Stimulated activated CD8-positive, alpha-beta memory T cell treated with anti-CD3 and anti-CD28 coated beads, Interleukin-12 subunit alpha, Interleukin-12 subunit beta, amount 100 ng/mL, for 4 hours (primary cell): ENCODE data around the gene TRPM3.

Experiments
- DNase-seq: peaks from one replicate; pipeline ENCODE4 v3.0.0-alpha.2; 2020; ENCODE audit warnings: low read depth

Gene TRPM3

DNA sequence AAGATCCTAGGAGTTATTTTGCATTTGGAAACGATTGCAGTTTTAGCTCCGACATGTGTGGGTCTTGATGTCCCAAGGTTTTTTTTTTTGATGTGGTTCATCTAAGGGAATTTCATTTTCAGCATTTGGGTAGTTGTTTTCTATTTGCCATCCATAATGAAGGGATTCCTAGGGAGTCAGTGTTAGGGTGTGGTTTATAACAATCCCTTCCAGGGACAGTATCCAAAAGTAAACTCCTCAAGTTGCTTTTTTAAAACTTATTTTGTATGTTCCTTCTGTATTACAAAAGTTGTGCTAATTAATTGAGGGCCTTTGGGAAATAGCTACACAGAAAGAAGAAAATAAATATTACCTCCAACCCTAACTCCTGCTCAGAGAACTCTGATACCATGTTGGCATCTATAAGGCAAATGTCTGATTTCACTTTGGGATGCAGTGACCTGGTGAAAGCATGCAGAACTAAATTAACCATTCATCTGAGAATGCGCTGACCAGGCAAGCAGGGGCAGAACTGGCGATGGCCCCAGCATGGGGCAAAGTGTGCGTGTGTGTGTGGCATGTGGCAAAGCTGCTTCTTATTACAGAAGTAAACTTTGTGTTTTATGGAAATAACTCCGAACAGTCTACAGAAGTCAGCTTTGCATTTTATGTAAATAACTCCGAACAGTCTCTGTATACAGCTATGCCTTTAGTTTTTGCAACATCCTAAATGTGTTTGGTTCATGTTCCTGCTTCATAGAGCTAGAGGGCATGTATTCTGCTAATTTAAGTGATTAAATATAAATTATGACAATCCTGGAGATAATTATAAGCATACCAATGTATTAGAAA lies 237.2 kb downstream of the TRPM3 start:
- DNase-seq = no peak

DNA sequence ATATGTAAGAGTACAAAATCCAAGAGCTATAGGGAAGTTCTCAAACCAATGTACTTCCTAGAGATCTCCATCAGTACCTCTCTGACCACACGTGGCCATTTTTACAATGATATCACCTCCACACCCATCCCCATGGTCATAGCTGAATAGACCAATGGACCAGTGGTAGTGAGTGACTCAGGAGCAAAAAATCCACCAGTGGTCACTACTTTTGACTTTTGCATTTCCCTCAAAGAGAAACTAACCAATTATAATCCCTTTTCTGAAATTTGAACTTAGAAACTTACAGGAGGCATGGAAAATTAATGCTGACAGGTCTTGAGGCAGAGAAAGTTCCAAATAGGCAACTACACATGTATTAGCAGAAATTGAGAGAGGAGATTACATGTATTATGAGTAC lies 238.4 kb downstream of the TRPM3 start:
- DNase-seq = no peak

DNA sequence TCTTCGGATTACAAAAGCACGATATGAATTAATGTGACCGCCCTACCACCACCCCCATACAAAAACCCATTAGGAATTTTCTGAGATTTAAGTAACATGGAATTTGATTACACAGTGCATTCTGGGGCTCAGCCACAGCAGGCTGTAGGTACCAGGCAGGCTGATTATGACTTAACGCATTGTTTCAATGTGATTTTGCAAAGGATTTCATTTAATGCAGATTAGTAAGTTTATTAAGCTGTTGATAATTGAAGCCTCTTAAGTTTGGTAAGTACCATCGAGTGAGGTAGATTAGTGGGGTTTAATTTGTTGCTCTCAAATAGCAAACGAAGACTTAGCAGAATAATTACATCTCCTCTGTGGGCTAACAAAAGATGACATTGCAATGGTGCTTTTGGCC lies 240.1 kb downstream of the TRPM3 start:
- DNase-seq = no peak

DNA sequence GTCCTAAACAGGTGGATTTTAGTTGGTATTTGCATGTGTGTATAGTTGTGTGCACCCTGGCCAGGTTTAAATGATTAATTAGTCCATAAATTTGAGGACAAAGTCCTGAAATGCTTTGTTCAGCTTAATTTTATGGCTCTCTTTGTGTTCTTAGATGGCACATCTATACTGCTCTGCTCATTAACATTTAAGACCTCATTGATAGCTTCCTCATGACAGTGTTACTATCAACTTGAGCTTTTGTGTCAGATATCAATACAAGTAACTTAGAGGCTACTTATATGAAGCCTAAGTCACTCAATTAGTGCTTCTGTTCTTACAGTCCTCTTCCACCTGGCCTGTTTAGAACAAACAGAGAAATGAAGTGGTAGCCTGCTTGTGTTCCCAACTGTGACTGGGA lies 240.9 kb downstream of the TRPM3 start:
- no peak for DNase-seq

DNA sequence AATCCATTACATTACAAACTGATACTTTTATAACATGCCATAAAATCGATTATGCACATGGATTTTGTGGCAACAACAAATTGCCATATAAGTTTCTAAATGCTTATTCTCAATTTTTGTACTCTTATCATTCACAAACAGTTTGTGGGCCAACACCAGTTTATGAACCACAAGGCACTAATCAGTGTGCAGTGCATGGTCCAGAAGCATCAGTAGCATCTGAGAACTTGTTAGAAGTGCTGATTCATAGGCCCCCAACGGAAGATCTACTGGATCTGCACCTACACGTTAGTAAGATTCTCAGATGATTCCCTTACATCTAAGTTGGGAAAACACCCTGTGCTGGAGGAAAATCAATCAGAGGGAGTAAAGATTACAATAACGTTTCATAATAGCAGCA lies 242.8 kb downstream of the TRPM3 start:
- no peak for DNase-seq

DNA sequence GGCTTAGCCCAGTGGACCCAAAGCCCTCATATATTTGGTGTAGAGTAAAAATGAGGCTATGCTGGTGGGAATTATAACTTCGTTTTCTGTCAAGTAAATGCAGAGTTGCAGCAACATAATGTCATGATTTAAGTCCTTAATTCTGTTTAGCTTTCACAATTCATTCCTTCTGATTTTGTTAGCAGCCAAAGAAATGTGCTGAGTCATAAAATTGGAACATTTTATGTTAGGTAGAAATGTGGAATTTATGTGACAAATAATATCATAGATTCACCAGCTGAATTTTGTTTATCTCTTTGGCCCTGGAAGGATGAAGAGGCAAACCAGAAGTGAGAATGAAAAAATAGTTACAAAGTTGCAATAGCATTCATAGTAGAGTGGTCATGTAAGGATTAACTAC lies 247.0 kb downstream of the TRPM3 start:
- no peak for DNase-seq

DNA sequence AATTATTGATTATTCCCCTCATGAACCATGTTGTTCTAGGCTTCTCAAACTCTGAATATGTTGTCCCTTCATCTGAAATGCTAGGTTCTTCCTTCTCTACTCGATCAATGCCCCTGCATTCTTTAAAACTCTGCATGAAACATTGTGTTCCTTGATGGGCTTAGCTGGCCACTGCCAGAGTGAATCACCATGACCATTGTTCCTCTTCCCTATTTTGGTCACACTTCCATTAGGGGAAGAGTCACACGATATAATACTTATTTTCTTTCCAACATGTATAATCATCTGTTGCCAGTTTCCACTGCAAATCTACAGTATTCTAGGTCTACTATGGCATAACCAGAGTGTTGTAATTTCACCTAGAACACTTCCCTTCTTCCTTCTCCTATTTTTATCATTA lies 247.9 kb downstream of the TRPM3 start:
- DNase-seq = no peak

DNA sequence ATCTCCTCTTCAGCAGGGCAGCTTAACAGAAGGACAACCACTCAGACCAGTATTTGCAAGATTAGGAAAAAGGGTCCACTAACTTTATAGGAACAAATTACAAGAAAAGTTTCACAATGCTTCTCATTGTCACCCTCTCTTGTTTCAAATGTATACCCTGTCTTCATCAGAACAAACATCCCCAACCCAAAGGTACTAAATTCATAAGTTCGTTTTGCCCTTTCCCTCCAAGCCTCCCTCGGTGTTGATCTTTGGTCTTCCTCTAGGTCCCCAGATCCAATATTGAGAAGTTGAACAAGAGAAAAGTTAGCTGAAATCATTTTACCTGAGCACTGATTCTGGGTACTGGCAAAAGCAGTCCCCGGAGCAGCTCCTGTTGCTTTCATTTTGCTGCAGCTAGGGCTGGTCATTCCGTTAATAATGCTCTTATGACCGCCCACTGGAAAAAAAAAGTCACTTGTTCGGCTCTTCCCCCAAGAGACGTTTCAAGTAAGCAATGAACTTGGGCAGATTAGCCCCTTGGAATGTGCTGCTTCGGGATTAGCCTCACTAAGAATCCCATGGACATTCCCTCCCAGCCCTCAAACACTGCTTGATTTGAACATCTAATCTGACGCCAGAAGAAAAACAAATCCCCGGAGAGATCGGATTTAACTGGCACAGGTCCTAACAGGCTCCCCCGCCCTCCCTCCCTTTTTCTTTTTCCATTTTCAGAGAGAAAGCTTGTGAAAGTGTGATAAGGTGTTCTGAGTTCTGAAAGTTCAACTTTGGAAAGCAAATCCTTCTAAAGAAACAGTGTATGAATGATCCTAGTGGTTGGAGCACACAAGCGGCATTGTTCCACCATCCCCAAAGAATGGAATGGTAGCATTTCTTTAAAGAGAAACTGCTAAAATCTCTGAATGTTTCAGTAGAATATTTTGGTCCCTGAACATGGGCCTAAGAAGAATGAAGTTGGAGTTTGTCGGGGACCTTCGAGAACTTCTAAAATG lies 252.5 kb downstream of the TRPM3 start:
- DNase-seq = no peak

DNA sequence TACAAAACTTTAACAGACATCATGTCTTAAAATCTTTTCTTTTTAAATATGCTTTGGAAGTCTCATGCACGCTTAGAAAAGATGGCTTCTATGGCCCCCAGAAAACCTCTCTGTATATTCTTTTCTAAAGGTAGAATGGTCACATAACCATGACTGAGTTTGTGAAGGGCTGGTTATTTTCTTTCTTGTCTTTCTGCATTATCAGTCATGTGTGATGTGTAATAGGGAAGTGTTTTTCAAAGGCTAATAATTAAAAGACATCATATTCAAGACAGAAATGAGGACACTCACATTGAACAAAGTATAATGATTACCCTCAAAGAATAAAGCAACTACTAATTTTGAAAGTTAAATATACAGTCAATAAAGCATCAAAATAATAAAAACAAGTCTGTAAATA lies 253.4 kb downstream of the TRPM3 start:
- DNase-seq = no peak

DNA sequence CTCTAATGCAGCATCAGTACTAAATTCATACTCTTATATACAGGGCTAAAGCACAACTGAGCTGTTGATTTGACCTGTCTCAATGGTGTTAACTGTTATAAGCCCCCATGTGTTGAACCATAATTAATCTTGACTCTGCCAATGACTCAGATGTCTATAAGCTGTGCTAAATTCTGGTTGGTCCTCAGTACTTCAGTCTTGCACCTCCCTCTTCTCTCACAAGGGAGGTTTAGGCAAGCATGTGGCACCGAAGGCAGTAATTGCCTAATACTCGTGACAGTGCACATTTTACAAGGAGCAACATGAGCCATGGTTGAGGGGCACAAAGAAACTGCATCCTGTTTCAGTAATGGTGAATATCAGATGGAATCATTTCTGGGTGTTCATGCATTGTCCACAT lies 255.9 kb downstream of the TRPM3 start:
- DNase-seq = no peak

DNA sequence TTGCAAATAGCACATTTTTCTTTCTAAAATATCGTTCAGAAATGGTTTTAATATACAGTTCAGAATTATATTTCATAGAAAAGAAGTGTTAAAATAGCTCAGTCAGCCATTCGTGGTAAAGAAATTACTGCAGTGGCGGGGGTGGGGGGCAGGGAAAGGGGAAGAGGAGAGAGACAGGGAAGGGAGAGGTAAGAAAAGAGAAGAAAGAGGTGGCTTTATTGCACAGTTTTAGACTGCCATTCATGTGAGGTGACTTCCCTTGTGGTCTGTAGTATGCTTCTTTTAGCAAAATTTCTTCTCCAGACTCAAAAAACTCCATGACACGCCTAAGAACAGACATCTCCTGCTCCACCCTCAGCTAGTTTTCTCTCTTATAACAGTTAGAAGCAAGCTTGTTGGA lies 259.6 kb downstream of the TRPM3 start:
- no peak for DNase-seq

DNA sequence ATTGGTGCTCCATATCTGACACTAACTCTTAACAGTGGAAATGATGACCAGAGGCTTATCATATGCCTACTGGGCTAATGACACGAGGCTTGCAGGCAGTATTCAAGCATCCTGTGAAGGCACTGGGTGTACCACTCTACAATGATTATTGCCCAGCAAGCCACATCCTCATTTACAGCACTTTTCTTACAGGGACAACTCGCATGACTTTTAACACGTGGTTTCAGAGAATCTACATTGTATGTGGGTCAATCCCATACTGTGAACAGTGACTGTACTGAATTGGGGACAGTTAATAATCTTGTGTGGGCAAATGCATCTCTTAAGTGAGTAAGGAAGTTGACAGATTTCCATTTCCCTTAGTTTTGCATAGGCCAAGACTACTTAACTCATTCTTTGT lies 260.0 kb downstream of the TRPM3 start:
- no peak for DNase-seq

DNA sequence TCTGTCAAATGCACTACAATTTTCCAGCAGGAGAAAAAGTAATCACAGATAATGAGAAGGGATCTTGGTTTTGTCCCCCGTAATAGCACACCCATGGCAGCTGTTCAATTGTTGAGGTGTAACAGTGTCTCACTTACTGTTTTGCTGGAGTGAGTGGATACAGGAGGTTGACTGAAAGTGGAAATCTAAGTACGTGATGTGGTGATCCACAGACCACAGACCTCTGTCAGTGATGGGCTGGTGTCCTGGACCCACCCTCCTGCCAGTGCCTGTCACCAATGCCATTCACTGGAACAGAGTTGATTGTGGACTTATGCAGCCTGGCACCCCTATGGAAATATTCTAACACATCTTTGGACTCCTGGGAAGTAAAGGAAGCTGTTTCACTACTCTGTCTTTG lies 261.7 kb downstream of the TRPM3 start:
- no peak for DNase-seq

DNA sequence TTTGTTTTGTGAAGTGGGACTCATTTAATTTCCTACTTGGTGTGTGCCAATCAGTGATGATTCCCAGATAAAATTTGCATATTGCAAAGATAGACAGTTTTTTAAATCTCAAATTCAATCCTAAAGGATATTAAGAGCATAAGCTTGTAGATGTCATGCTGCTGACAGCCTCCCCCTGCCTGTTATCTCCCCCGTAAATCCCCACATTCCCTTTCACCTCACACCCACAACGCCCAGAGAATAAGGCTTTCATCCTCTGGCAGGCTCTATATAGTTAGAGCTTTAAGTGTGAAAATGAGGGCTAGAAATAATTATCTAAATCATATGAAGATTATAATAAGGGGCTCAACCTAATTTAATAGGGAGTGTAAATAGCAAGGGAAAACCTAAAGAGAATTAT lies 265.0 kb downstream of the TRPM3 start:
- DNase-seq = no peak

DNA sequence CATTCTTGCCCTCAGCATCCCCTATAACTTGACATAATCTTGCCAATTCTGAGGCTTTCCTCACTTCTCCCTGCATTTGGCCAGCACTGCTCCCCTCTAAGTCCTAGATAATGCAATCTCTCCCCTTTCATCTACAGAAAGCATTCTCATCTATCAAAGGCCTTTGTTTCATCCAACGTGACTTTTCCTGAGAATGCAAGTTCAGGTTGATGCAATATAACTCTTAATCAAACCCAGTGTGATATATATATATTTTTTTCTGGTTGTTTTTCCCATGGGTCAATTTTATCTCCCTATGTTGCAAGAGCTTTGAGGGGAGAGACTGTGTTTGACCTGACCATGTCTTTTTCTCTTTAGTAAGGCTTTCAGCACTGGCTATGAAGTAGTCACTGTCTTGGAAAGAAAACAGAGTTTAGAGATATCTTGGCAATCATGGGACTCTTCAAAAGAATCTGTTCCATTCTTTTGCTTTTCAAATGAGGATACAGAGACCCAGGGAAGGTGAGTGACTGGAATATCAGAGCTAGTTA lies 268.6 kb downstream of the TRPM3 start:
- DNase-seq = no peak

DNA sequence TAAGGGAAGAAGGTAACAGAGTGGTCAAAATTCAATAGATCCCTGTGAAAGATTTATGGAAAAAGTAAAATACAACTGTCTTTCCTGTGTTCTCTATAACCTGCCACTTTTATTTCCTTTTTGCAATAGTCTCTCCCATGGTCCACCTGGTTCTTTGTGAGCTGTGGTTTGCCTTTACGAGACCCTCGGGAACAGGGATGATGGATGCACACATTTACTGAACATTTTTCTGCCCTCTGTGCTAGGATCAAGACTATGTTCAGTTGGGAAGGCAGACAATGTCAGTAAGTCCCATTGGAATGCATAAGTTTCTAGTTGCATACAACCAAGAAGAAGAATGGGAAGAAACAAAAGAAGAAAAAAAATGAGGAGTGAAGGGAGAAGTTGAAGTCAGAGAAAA lies 281.2 kb downstream of the TRPM3 start:
- no peak for DNase-seq

DNA sequence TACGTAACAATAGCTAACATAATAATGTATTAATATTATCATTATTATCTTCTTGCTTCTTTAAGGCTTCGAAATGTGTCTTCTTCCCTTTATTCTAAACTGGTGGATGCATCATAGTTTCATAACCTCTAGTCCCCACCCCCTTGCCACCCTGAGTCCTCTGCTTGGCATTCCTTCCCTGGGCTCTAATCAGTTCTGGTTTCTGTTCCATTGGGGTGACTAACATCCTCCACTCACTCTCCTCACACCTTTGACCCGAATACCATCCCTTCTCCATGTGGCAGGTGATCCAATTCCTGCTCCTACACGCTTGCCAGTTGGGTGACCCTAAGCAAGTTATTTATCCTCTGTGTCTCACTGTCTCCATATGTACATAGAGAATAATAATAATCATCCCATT lies 286.1 kb downstream of the TRPM3 start:
- DNase-seq = no peak

DNA sequence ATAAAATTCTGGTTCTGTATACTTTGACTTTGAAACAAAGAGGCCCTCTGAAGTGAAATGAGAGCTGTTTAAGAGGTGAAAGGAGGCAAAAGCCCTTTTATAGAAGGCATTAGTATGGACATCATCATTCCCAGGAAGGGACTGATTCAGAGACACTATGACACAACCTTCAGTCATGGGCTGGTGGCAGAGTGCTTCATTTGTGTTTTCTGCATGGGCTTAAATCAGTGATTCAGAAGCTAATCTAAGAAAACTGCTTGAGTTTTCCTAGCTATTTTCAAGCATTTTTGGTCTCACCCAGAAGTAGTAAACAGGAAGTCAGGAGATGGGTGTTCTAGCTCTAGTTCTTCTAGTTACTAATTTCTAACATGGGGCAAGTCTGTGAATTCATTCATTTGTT lies 288.9 kb downstream of the TRPM3 start:
- no peak for DNase-seq

DNA sequence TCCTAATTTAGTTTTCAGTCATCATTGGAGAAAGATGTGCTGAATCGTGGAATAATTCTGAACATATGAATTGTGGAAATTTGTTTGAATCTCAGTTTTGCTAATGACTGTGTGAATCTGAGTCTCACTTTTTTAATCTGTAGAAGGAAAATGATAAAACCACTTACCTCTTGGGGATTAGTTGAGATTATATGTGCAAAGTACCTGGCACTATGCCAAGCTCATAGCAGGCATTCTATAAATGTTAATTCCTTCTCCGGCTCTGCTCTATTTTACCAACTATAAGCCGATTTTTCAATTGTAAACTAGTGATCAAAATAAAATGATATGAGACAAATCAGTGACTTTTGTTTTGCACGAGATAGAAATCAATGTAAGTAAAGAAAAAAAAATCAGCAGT lies 290.8 kb downstream of the TRPM3 start:
- no peak for DNase-seq

DNA sequence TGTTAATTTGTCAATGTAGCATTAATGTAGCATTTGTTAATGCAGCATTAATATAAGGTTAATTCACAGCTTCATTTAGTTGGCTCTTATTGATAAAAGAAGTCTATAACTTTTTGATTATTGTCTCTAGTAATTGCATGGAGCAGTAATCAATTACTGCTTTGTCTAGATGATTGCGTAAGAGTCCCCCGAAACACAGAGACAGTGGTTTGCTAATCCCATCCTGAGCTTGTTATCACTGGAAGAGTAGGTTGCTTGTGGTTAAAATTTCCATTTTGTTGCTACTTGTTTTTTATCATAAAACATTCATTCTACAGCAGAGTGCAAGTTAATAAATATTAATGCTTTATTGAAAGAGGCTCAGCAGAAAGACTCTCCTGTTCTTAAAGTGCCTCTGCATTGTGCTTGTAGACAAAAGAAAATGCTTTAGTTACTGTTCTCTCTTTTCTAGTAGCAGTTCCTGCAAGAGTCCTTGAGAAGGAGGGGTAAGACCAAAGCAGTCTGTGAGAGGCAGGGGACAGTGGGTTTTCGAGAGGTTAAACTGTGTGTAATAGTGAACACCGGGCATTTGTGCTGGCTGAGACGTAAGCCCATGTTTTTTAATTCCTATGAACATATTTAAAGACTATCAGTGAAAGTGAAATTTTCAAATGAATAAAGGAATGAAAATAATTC lies 291.7 kb downstream of the TRPM3 start:
- DNase-seq = no peak

DNA sequence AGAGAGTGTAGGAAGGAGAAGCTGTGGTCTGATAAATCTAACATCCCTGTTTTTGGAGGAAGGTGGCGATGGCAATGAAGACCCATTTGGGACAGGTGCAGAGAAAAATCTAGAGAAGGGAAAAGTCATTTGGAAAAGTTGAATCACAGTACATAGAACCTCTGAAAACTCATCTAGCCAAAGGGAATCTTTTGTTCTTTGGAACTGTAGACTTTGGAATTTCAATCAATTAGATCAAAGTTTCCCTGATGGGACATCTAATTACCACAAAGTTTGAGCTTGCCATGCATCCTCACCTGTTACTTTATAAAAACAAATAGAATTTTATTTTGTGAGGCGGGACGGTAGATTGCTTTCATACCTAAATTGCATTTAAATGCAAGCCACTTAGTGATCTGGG lies 294.9 kb downstream of the TRPM3 start:
- no peak for DNase-seq

DNA sequence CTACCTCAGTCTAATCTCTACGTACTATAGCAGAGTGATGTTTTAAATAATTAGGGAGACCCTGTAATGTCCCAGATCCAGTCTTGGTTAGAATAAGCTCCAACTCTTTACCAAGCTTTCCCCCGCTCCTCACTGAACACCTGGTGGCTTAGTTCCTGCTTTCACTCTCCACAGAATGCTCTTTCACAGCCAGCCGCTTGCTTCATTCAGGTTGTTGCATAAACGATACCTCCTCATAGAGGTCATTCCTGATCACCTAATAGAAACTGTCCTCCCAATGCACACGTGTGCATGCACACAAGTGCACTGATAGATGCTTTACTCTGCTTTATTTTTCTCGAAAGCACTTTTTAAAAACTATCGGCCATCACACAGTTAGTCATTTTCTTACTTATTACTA lies 298.1 kb downstream of the TRPM3 start:
- no peak for DNase-seq
